Fibroblast of lung (primary cell): Measurements from ENCODE around the gene ALDH1L2. TPM values are rescaled to one million over a fixed set of nuclear protein-coding genes. Genes with fewer than 3 reads are reported as not detected.

Source experiments
- DNase-seq, 2 donors: peaks; one replicate each; pipeline versions ENCODE4 v3.0.0 to v3.0.0-alpha.2; 2010; ENCODE audit warnings: low read depth in 2 of 2
- H2AFZ ChIP-seq: 2 replicates; pipeline ENCODE4 v1.5.1; 2012; ENCODE audit warnings: low read length, control low read depth, inconsistent platforms
- H3K27ac ChIP-seq: 2 replicates; pipeline ENCODE4 v1.5.1; 2011; ENCODE audit warnings: low read length, control low read depth; ENCODE audit not compliant: insufficient read depth
- H3K27me3 ChIP-seq: 2 replicates; pipeline ENCODE4 v1.5.1; 2011; ENCODE audit warnings: mild to moderate bottlenecking, low read length; ENCODE audit not compliant: control insufficient read depth, insufficient read depth
- H3K36me3 ChIP-seq: 2 replicates; pipeline ENCODE4 v1.5.1; 2011; ENCODE audit warnings: low read length; ENCODE audit not compliant: control insufficient read depth, insufficient read depth
- H3K4me1 ChIP-seq: 2 replicates; pipeline ENCODE4 v1.5.1; 2011; ENCODE audit warnings: low read length; ENCODE audit not compliant: control insufficient read depth, insufficient read depth; ENCODE audit errors: extremely low read depth
- H3K4me2 ChIP-seq: 2 replicates; pipeline ENCODE4 v1.5.1; 2011; ENCODE audit warnings: low read length, control low read depth; ENCODE audit not compliant: insufficient read depth; ENCODE audit errors: extremely low read depth
- H3K4me3 ChIP-seq, 4 experiments: fragments of 200-600 bp in 1 of 4; sonication (generic) in 1 of 4; replicated peaks in 1 of 4; 2 replicates each; pipeline ENCODE4 v1.5.1; 2011 to 2016; ENCODE audit warnings: low read length in 4 of 4, low read depth in 3 of 4, mild to moderate bottlenecking in 3 of 4, control low read depth in 2 of 4, inconsistent platforms in 1 of 4, mixed read lengths in 1 of 4; ENCODE audit not compliant: insufficient read depth in 1 of 4; ENCODE audit errors: control extremely low read depth in 1 of 4
- H3K79me2 ChIP-seq: 2 replicates; pipeline ENCODE4 v1.5.1; 2012; ENCODE audit warnings: mild to moderate bottlenecking, low read length, inconsistent platforms; ENCODE audit not compliant: control insufficient read depth, insufficient read depth
- H3K9ac ChIP-seq: 2 replicates; pipeline ENCODE4 v1.5.1; 2011; ENCODE audit warnings: mild to moderate bottlenecking, low read length, control low read depth; ENCODE audit not compliant: insufficient read depth
- H3K9me3 ChIP-seq: 2 replicates; pipeline ENCODE4 v1.5.1; 2012; ENCODE audit warnings: low read depth, low read length; ENCODE audit not compliant: control insufficient read depth, insufficient read depth
- H4K20me1 ChIP-seq: 2 replicates; pipeline ENCODE4 v1.5.1; 2011; ENCODE audit warnings: low read length; ENCODE audit not compliant: control insufficient read depth, insufficient read depth; ENCODE audit errors: extremely low read depth
- EZH2 ChIP-seq: IDR thresholded peaks from 2 replicates; pipeline ENCODE4 v1.5.1; 2012; ENCODE audit warnings: low read length, control low read depth, mild to moderate bottlenecking; ENCODE audit errors: missing control alignments
- polyA plus RNA-seq, 2 donors: library from polyadenylated mRNA; depleted of rRNA in 1 of 2; stranded (reverse) in 1 of 2; unstranded in 1 of 2; fragments of >200 nt; gene quantifications; 2 replicates each; pipeline ENCODE4 v1.2.1, GENCODE V29; 2011 to 2012; ENCODE audit warnings: missing spikeins in 1 of 2
- total RNA-seq: library from RNA; depleted of rRNA; stranded (reverse); fragments of >200 nt; gene quantifications from 2 replicates; pipeline ENCODE4 v1.2.1, GENCODE V29; 2014
- TF ChIP-seq, protein P1 (sequence below), 2 donors: IDR thresholded peaks in 1 of 2; conservative IDR thresholded peaks in 1 of 2; 1 replicate in 1 of 2; 2 replicates in 1 of 2; pipeline ENCODE4 v1.5.1; 2011 to 2012; ENCODE audit warnings: low read length in 2 of 2, control low read depth in 1 of 2, inconsistent platforms in 1 of 2, low read depth in 1 of 2, mild to moderate bottlenecking in 1 of 2

ALDH1L2 gene
- total and polyA plus RNA-seq, 2 donors (not counting 1 experiment from before 2014, with no cell fraction given) = 59.1 to 88.2 TPM

DNA sequence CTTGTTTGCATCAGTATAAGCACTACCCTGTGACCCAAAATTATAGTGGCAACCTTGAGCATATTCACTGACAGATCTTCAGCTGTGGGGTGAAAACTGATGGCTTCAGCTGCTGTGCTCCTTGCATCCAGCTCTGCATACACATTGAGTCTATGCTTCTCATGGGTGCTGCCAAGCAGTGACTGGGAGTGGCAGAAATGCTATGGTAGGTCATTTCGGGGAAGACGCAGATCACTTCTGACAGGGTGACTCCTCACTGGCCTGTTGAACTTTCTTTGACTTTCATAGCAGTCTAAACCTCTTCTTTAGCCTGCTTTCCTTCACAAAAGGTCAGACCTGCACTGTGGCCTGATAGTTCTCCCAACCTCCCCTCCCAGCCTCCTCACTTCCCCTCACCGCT lies 5.6 kb upstream of the ALDH1L2 start:
- no peak overlapping the region for H3K27ac ChIP-seq
- no peaks in the 10 kb centered on the region for H3K27me3 ChIP-seq
- no peak for DNase-seq
- H4K20me1 ChIP-seq = no peaks in the 10 kb centered on the region
- no peaks in the 10 kb centered on the region for H3K9me3 ChIP-seq
- no peak overlapping the region for H3K4me3 ChIP-seq
- H3K4me1 ChIP-seq = no peaks in the 10 kb centered on the region
- H3K9ac ChIP-seq = no peak overlapping the region
- no peak overlapping the region for H3K4me2 ChIP-seq
- TF ChIP-seq, protein P1, sequence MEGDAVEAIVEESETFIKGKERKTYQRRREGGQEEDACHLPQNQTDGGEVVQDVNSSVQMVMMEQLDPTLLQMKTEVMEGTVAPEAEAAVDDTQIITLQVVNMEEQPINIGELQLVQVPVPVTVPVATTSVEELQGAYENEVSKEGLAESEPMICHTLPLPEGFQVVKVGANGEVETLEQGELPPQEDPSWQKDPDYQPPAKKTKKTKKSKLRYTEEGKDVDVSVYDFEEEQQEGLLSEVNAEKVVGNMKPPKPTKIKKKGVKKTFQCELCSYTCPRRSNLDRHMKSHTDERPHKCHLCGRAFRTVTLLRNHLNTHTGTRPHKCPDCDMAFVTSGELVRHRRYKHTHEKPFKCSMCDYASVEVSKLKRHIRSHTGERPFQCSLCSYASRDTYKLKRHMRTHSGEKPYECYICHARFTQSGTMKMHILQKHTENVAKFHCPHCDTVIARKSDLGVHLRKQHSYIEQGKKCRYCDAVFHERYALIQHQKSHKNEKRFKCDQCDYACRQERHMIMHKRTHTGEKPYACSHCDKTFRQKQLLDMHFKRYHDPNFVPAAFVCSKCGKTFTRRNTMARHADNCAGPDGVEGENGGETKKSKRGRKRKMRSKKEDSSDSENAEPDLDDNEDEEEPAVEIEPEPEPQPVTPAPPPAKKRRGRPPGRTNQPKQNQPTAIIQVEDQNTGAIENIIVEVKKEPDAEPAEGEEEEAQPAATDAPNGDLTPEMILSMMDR (conservative IDR thresholded peaks at IDR 0.05 in 1 of 2, IDR thresholded peaks at IDR 0.05 in 1 of 2; ENCODE audit: low read depth in 1 of 2, low read length in 2 of 2) = no peak
- TF ChIP-seq EZH2 = no peak
- no peak overlapping the region for H2AFZ ChIP-seq
- no peaks in the 10 kb centered on the region for H3K36me3 ChIP-seq
- H3K79me2 ChIP-seq = no peaks in the 10 kb centered on the region

DNA sequence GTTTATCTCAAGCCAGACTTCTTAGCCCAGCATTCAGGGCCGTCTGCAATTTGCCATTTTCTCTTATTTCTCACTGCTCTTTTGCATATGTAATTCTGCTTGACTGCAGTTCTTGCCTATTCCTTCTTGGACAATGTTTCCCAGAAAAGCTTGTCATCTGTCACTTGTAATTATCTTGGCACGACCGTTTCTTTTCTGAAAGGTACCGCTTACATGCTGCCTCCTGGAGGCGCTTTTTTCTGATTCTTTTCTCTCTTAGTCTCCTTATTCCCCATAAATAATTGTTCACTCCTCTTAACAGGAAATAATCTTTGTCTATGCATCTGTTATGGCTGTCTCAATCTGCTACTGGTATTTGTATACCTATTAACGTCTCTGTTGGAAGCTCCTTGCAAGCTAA lies 1.2 kb upstream of the ALDH1L2 start:
- no peak overlapping the region for H2AFZ ChIP-seq
- no peaks in the 10 kb centered on the region for H3K9me3 ChIP-seq
- no peaks in the 10 kb centered on the region for H3K27me3 ChIP-seq
- no peak overlapping the region for H3K9ac ChIP-seq
- no peaks in the 10 kb centered on the region for H4K20me1 ChIP-seq
- no peak overlapping the region for H3K4me3 ChIP-seq
- H3K79me2 ChIP-seq = peaks cover 9% of the 10 kb centered on the region
- no peak overlapping the region for H3K4me2 ChIP-seq
- TF ChIP-seq, protein P1 (conservative IDR thresholded peaks at IDR 0.05 in 1 of 2, IDR thresholded peaks at IDR 0.05 in 1 of 2; ENCODE audit: low read depth in 1 of 2, low read length in 2 of 2) = no peak
- no peak for TF ChIP-seq EZH2
- no peak overlapping the region for H3K27ac ChIP-seq
- no peak for DNase-seq
- peaks cover 6% of the 10 kb centered on the region for H3K4me1 ChIP-seq
- no peaks in the 10 kb centered on the region for H3K36me3 ChIP-seq

DNA sequence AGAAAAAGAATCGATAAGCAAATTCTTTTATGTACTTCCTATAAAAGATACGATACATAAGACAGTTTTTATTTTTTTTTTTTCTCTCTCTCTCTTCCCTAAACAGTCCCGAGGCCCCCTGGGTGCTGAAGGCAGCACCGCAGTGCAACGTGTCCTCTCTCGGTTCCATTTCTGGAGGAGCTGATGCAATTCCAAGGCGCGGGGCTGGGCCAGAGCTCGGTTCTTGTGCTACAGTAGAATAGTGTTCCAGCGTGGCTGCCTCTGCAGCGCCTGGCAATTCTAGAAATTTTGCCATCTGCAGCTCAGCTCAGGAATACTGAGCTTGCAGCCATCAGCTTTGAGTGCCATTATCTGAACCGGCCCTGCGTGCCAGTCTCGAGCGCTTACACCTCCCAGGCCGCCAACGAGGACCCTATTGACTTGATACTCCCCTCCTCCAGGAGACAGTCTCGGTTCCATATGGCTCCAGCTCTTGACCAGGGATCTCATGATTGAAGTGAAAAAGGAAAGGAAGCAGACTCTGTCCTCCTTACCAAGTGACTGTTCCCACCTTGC lies 630 bp downstream of the ALDH1L2 start:
- Histone ChIP-seq H4K20me1 (no peaks in the 10 kb centered on the region), H3K79me2 (peaks cover 9% of the 10 kb centered on the region), H3K27ac (peak overlapping the region; percentile 77)

More for the DNA sequence above, 630 bp downstream of the ALDH1L2 start:
- Histone ChIP-seq H3K4me2 (peak overlapping the region; percentile 95), H3K9me3 (no peaks in the 10 kb centered on the region), H2AFZ (peak overlapping the region; percentile 75), H3K4me3 (peak overlapping the region; percentile 80 to 98 (median 88)), H3K36me3 (no peaks in the 10 kb centered on the region), H3K9ac (peak overlapping the region; percentile 74), H3K4me1 (peaks cover 6% of the 10 kb centered on the region), H3K27me3 (no peaks in the 10 kb centered on the region)
- TF ChIP-seq, protein P1 (conservative IDR thresholded peaks at IDR 0.05 in 1 of 2, IDR thresholded peaks at IDR 0.05 in 1 of 2; ENCODE audit: low read depth in 1 of 2, low read length in 2 of 2) = no peak
- no peak for TF ChIP-seq EZH2
- peak; percentile 71 to 81 for DNase-seq
